VCaP (cell line): ENCODE data around the gene SVOP.

ENCODE experiments used
- H3K27ac ChIP-seq: fragments of 450-650 bp; 2 replicates; pipeline ENCODE4 v1.5.1; 2017
- CTCF ChIP-seq: fragments of 450-650 bp; conservative IDR thresholded peaks from 2 replicates; pipeline ENCODE4 v1.5.1; 2017; ENCODE audit warnings: mild to moderate bottlenecking, moderate library complexity

The SVOP gene

GRCh38 chr12:109020796-109021380, at the start of gene SVOP:
SVOP (minus strand) TSS chr12:109021068; CDS start chr12:109020868, 200 bp downstream.
- no peak for TF ChIP-seq CTCF

GRCh38 chr12:109069307-109070271, 48.7 kb upstream of the SVOP start:
- TF ChIP-seq CTCF, result no peak
- H3K27ac ChIP-seq, result no peak overlapping the region

More at GRCh38 chr12:109020796-109021380, at the start of gene SVOP:
- H3K27ac ChIP-seq, result peak within 1 kb of the TSS; percentile 65

GRCh38 chr12:109065853-109066193, 45.0 kb upstream of the SVOP start:
- no peak for TF ChIP-seq CTCF
- H3K27ac ChIP-seq, result no peak overlapping the region

- no peak for TF ChIP-seq CTCF
- no peak overlapping the region for H3K27ac ChIP-seq
Observed at GRCh38 chr12:109065154-109065852, 44.4 kb upstream of the SVOP start.

- TF ChIP-seq CTCF, result no peak
- H3K27ac ChIP-seq, result no peak overlapping the region
Observed at GRCh38 chr12:109064143-109064542, 43.3 kb upstream of the SVOP start.

GRCh38 chr12:109058773-109059172, 37.9 kb upstream of the SVOP start:
- no peak for TF ChIP-seq CTCF

GRCh38 chr12:109057376-109057775, 36.5 kb upstream of the SVOP start:
- TF ChIP-seq CTCF, result no peak
- H3K27ac ChIP-seq, result no peak overlapping the region

More at GRCh38 chr12:109058773-109059172, 37.9 kb upstream of the SVOP start:
- H3K27ac ChIP-seq, result no peak overlapping the region
